GM18508 (cell line): ENCODE data around the gene KIAA1671.

Experiments used
- ATAC-seq: cut with Tn5 transposase; IDR thresholded peaks from one replicate; pipeline ENCODE4 v1.9.1; 2021; ENCODE audit warnings: moderate number of reproducible peaks; ENCODE audit not compliant: insufficient read depth, unreplicated experiment

The KIAA1671 gene

DNA sequence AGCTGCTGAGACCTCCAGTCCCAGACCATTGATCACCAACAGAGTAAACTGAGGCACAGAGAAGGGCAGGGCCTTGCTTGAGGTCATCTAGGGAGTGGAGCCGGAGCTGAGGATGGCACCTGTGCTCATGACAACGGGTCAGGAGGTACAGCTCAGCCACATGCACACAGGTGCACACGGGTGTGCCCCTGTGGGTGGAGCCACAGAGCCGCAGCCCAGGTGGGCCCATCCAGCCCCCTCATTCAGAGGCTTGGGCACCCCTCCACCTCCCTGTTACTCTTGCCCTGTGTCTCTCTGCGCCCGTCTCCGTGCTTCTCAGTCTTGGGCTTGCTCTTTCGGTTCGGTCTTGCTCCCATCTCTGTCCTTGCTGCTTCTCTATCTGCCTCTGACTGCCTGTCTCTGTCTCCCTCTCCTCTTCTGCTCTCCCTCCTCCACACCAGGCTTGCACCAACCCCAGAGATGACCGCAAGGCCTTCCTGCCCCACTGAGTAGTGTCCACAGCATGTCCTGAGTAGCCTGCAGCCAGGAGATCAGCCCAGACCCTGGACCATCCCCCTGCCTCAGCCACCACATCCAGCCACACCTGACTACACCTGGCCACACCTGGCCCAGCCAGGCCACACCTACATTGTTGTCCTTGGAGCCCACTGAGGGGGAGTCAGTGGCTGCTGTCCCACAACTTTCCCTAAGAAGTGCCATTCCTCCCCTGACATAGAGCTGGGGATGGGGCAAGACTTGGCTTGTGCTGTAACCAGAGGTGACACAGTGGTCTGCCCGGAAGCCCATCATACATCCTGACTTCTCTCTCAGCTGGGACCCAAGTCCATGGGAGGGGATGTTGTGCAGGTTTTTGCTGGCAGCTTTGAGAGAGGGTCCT, 207.8 kb downstream of the KIAA1671 start:
- ATAC-seq, result no peak

DNA sequence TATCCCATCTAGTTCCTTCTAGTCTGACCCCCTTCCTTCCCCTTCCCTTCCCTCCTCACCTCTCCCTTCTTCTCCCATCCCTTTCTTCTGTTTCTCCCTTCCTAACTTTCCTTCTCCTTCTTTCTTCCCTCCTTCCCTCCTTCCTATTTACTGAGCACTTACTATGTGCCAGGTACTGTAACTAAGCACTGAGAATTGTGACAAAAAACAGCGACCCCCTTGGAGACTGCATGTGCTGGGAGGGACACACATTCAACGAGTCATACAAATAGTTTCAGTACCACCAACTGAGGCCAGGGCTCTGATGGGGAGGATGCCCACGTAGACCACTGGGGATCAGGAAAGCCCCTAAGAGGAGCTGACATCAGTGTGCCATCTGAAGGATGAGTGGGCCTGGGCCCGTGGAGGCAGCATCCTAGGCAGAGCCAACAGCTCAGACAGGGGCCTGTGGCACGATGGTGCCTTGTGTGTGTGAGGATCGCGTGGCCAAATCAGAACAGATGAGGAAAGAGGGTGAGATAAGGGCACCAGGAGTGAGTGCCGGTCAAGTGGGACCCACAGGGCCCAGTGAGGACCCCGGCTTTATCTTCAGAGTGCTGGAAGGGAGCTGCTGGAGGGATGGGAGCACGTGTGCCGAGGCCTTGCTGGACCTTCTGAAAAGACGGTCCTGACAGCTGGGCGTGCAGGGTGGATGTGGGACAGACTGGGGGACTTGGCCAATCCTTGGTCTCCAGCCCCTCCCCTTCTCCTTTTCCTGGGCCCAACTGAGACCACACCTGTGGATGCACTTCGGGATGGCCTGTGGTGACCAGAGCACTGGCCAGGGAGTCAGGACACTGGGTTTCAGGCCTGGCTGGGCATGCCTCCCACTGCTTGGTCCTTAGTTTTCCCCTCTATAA, 208.8 kb downstream of the KIAA1671 start:
- ATAC-seq, result no peak

DNA sequence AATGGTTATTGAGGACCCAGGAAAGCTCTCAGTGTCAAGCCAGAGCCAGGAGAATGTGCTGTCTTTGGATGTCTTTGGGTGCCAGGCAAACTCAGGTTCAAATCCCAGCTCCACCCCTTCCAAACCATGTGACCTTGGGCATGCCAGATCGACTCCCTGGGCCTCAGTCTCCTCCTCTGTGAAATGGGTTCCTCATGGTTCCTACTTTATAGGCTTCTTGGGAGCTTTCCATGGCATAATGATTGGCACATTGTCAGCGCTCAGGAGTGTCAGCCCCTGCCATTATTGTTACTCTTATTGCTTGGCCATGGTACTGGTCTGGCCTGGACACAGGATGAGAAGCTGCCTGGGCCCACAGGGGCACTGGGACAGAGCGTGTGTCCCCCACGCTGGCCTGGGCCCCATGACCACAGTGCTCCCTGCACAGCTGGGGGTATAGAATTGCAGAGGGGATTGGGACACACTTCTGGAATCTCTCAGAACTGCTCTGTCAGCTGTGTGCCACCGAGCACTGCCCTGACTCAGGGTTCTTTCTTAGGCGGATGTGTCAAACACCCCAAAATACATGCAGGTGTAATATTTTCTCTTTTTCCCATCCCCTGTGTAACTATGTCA, 209.5 kb downstream of the KIAA1671 start:
- no peak for ATAC-seq

DNA sequence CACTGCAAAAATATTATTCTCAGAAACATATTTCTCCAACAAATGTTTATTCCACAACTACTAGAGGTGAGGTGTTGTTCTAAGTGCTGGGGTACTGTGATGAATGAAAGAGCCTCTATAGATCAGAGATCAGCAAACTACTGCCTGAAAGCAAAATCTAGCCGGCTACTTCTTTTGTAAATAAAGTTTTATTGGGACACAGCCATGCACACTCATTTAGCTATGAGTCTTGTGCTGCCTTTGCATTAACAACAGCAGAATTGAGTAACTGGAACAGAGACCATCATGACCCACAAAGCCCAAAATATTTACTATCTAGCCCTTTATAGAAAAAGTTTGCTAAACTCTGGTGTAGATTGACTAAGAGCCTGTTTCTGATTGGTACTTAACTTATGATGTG, 210.0 kb downstream of the KIAA1671 start:
- no peak for ATAC-seq

- no peak for ATAC-seq
Measured at GRCh38 chr22:25165785-25166184, 213.3 kb downstream of the KIAA1671 start.

DNA sequence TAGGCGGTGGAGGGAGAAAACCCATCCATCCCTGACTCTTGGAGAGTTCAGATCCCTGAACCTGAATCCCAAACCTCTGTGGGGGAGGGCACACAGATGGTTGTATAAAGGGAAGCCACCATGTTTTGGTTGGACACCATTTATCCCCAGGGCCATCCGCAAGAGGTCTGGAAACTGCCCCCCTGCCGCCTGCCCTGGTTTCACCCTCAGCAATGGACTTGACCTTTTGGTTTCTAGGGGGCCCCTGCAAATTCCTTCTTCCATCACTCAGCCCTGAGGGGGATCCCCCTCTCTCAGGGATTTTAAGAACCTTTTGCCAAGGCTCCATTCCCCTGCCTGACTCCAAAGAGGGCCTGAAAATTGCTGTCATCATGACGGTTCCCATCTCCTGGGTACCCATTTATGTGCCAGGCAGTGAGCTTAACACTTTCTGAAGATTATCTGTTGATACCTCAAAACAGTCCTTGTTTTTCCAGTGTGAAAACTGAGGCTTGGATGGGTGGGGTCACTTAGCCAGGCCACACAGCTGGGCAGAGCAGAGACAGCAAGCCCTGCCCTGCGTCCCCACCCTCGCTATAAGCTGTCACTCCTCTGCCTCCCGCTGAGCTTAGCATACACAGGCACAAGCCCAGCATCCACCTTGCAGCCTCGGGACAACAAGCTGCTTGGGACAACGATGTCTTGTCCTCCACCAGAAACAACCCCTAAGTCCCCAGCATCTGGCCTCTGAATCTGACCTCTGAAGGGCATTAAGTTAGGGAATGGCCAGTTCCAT, 213.9 kb downstream of the KIAA1671 start:
- ATAC-seq, result no peak

DNA sequence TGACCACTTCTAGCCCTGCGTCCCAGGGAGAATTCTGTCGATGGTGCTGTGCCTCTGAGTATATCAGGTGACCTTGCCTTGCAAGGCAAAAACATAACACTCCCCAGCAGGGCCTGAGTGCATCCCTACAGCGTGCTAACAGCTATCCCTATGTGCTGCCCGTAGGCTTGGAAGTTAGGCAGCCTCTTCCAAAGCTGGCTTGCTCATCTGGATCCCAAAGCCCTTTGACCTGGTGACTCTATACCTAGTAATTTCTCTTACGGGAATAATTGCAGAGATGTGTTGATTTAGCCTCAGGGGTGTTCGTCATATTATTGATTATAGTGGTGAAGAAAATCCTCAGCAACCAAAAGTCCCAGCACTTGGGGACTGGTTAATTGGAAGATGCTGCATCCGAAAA, 214.6 kb downstream of the KIAA1671 start:
- ATAC-seq, result no peak

GRCh38 chr22:25167834-25168601, 215.5 kb downstream of the KIAA1671 start:
- ATAC-seq, result no peak

DNA sequence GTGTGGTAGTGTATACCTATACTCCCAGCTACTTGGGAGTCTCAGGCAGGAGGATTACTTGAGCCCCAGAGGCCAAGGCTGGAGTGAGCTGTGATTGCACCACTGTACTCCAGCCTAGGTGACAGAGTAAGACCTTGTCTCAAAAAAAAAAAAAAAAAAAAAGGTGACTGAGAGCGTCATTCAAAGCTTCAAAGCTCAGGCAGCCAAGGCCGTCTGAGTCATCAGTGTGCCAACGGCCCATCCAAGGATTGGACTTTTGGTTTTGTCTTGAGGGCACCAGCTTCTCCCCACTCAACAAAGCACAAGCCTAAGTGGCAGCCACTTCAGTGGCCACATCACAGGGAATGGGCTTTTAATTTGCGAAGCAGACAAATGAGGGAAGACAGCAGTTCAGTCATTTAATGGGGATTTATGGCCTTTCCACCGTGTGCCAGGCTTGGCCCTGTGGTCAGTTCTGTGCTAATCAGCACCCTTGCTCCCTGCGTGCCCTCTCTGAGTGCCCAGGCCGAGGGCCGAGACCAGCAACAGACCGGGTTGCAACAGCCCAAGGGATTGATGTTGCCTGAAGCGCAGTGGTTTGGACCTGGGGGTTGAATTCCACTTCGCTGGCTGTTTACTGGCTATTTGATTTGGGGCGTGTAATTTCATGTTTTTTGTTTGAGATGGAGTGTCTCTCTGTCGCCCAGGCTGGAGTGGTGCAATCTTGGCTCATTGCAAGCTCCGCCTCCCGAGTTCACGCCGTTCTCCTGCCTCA, 216.9 kb downstream of the KIAA1671 start:
- no peak for ATAC-seq

DNA sequence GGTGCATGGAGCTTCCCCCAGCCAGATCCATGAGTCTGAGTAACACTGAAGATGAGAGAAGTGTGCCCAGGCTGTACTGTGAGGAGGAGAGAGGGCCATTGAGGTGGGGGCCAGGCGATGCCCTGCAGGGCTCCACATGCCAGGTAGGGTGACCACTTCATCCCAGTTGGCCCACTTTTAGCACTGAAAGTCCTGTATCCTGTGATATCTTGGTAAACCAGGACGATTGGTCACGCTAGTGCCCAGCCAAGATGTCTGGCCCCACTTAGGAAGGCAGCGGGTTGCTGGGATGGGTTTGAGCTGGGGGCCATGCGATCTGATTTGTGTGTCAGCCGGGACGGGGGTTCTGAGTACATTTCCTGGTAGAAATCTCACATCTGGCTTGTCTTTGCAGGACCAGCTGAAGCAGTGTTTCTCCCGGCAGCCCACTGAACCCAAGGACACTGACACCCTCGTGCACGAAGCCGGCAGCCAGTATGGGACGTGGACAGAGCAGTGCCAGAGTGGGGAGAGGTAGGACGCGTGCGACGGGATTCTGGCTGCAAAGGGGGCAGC, 218.0 kb downstream of the KIAA1671 start:
- no peak for ATAC-seq

GRCh38 chr22:25172153-25172552, 219.6 kb downstream of the KIAA1671 start:
- no peak for ATAC-seq

DNA sequence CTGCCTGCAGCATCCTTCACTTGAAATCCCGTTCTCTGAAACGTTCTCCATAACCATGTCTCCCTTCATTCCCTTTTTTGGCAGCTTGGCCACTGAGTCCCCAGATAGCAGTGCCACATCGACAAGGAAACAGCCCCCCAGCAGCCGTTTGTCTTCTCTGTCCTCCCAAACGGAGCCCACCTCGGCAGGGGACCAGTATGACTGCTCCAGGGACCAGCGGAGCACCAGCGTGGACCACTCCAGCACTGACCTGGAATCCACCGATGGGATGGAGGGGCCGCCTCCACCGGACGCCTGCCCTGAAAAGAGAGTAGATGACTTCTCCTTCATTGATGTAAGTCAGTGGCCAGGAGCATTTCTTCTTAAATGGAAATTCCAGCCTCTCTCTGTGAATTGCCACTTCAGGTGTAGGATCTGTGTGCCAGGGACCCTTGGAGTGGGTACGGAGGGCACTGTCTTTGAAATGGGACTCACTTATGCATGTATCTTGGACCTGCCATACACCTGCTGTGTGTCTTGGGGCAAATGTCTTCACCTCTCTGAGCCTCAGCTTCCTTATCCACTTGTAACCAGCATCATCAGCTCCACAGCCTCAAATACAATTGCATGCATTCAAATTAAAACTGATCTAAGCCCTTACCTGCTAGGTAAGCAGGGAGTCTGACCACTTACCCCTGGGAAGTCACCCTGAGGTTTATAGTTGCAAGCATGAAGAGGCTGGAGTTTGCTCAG, 221.8 kb downstream of the KIAA1671 start:
- no peak for ATAC-seq

DNA sequence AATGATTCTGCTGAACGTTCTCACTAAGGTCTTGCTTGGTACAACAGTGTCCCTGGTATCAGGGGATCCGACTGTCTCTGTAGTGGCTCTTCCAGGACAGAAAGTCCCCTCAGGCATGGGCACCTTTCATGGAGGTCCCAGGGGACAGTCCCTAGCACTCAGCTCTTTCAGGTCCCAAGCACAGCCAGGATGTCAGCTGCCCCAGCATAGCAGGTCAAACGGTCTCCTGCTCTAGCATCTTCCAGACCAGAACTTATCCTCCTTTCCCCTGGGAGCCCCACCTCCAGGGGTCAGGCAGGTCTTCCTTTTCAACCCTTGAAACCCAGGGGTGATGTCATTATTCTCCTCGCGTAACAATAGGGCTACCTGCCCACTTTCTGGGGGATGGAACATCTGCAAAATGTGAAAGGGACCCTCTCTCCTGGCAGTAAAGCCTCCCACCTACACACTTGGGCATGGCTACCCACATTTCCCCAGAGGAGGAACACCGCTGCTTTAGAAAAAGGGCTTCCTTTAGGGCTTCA, 222.4 kb downstream of the KIAA1671 start:
- ATAC-seq, result no peak

DNA sequence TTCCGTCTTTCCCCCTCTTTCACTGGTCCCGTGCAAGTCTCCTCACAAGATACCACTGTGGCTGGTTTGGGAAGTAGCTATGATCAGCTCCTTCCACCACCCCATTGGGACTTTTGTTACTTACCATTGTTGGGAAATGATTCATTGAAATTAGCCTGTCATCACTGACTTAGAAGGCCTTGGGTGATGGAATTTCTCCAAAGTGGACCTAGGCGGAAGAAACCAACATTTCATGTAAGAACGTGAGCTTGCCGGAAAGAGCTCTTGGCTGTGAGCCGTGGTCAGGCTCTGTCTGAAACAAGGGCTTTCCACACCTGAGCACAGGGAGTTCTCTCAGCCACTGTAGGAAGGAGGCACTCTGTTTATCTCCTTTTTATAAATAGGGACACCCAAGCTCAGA, 223.7 kb downstream of the KIAA1671 start:
- ATAC-seq, result no peak

GRCh38 chr22:25176799-25177198, 224.3 kb downstream of the KIAA1671 start:
- ATAC-seq, result no peak

- ATAC-seq, result no peak
Measured at GRCh38 chr22:25177226-25177625, 224.7 kb downstream of the KIAA1671 start.

GRCh38 chr22:25177895-25178294, 225.4 kb downstream of the KIAA1671 start:
- ATAC-seq, result no peak
